HuH-7 (cell line): Measurements from ENCODE around the gene PKD2.
"Not testable (repeated sequence)": the region's sequence is repeated elsewhere in the genome, so short reads cannot be mapped to it uniquely, and the experiment has no call there.

Source experiments
- DNase-seq: peaks from one replicate; pipeline ENCODE4 v3.0.0; 2011; ENCODE audit warnings: low spot score

PKD2 gene

DNA sequence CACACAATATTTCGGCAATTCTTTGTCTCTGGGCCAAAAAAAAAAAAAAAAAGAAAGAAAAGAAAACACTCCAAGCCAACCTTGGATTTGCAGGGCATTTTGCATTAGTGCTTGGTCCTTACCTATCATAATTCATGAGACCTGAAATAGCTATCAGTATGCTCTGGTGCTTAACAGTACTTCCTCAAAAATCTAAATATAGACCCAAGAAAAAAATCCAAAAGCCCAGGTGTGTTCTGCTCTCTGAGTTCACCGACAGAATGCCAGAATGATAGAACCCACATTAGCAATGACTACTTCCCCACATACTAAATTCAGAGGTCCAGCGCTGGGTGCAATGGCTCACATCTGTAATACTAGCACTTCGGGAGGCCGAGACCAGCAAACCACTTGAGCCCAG is 108.2 kb downstream of the PKD2 start:
- no peak for DNase-seq

DNA sequence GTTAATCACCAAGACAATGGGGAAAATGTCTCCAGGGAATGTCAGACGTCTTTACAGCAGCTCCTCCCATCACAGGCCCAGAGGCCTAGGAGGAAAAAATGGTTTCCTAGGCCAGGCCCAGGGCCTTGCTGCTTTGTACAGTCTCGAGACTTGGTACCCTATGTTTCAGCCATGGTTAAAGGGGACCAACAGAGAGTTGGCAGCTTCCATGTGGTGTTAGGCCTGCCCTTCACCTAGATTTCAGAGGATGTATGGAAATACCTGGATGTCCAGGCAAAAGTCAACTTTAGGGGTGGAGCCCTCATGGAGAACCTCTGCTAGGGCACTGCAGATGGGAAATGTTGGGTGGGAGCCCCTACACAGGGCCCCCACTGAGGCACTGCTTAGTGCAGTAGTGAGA is 112.5 kb downstream of the PKD2 start:
- DNase-seq, result no peak

DNA sequence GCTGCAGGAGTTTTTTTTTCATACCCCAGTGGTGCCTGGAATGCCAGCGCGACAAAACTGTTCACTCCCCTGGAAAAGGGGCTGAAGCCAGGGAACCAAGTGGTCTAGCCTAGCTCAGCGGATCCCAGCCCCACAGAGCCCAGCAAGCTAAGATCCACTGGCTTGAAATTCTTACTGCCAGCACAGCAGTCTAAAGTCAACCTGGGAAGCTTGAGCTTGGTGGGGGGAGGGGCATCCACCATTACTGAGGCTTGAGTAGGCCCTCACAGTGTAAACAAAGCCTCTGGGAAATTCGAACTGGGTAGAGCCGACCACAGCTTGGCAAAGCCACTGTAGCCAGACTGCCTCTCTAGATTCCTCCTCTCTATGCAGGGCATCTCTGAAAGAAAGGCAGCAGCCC is 114.8 kb downstream of the PKD2 start:
- not testable (repeated sequence) for DNase-seq
